Panc1 (cell line): ENCODE data around the gene GALNT10.

Experiments used
- TF ChIP-seq, protein P1 (sequence below): fragments of 450-650 bp; IDR thresholded peaks from 2 replicates; pipeline ENCODE4 v1.5.1; 2017; ENCODE audit warnings: mild to moderate bottlenecking
- TF ChIP-seq, protein P2 (sequence below), 2 experiments: IDR thresholded peaks; 2 replicates each; pipeline ENCODE4 v1.6.1; 2011 to 2012; ENCODE audit warnings: low read depth in 2 of 2, control low read depth in 1 of 2, low read length in 1 of 2, mild to moderate bottlenecking in 1 of 2, moderate library complexity in 1 of 2; ENCODE audit not compliant: insufficient read depth in 1 of 2

DNA sequence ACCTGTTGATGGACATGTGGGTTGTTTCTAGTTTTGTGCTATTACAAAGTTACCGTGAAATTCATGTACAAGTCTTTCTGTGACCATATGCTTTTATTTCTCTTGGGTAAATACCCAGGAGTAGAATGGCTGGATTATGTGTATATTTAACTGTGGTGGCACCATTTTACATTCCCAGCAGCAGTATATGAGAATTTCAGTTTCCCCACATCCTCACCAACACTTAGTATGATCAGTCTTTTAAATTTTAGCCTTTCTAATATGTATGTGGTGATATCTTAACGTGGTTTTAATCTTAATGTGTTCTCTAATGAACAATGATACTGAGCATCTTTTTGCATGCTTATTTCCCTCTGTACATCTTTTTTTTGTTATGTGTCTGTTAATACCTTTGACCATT lies 36.6 kb downstream of the GALNT10 start:
- TF ChIP-seq, protein P1, sequence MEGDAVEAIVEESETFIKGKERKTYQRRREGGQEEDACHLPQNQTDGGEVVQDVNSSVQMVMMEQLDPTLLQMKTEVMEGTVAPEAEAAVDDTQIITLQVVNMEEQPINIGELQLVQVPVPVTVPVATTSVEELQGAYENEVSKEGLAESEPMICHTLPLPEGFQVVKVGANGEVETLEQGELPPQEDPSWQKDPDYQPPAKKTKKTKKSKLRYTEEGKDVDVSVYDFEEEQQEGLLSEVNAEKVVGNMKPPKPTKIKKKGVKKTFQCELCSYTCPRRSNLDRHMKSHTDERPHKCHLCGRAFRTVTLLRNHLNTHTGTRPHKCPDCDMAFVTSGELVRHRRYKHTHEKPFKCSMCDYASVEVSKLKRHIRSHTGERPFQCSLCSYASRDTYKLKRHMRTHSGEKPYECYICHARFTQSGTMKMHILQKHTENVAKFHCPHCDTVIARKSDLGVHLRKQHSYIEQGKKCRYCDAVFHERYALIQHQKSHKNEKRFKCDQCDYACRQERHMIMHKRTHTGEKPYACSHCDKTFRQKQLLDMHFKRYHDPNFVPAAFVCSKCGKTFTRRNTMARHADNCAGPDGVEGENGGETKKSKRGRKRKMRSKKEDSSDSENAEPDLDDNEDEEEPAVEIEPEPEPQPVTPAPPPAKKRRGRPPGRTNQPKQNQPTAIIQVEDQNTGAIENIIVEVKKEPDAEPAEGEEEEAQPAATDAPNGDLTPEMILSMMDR = no peak
- TF ChIP-seq, protein P2, sequence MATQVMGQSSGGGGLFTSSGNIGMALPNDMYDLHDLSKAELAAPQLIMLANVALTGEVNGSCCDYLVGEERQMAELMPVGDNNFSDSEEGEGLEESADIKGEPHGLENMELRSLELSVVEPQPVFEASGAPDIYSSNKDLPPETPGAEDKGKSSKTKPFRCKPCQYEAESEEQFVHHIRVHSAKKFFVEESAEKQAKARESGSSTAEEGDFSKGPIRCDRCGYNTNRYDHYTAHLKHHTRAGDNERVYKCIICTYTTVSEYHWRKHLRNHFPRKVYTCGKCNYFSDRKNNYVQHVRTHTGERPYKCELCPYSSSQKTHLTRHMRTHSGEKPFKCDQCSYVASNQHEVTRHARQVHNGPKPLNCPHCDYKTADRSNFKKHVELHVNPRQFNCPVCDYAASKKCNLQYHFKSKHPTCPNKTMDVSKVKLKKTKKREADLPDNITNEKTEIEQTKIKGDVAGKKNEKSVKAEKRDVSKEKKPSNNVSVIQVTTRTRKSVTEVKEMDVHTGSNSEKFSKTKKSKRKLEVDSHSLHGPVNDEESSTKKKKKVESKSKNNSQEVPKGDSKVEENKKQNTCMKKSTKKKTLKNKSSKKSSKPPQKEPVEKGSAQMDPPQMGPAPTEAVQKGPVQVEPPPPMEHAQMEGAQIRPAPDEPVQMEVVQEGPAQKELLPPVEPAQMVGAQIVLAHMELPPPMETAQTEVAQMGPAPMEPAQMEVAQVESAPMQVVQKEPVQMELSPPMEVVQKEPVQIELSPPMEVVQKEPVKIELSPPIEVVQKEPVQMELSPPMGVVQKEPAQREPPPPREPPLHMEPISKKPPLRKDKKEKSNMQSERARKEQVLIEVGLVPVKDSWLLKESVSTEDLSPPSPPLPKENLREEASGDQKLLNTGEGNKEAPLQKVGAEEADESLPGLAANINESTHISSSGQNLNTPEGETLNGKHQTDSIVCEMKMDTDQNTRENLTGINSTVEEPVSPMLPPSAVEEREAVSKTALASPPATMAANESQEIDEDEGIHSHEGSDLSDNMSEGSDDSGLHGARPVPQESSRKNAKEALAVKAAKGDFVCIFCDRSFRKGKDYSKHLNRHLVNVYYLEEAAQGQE (IDR thresholded peaks at IDR 0.05; ENCODE audit: insufficient read depth in 1 of 2, low read depth in 2 of 2, low read length in 1 of 2) = no peak
